Heart left ventricle (tissue), 13 donors: ENCODE measurements around the gene EXOSC5.

Source experiments
- CTCF ChIP-seq, 12 donors: fragments of 200-600 bp; sonication (generic) in 4 of 12; IDR thresholded peaks; one replicate each; pipeline versions ENCODE4 v1.5.0 to v1.8.0; 2018 to 2022; ENCODE audit warnings: antibody characterized with exemption in 12 of 12, mild to moderate bottlenecking in 5 of 12
- POLR2A ChIP-seq, 2 donors: fragments of 450-650 bp; IDR thresholded peaks; one replicate each; pipeline ENCODE4 v1.6.1; 2017; ENCODE audit warnings: antibody characterized with exemption in 2 of 2, mild to moderate bottlenecking in 2 of 2, moderate library complexity in 2 of 2
- donor health status: ischemic (EF 13 %, LVEDD 7.1; RV severe dilation, severe dysfunction).
- donor health status: DM: no; HTN: yes; CAD: no.
- donor health status: DM: no; HTN: no; CAD: no.
- donor health status: ischemic (EF 25% LVEDD 6.9; RV normal size, moderate dysfunction).
- donor health status: ischemic (EF 25% LVEDD 5.7; RV mildly dilated, moderate dysfunction).
- donor health status: ischemic (EF 35%, LVEDD 5.7; RV mildly dilated, moderate dysfunction).
- donor health status: nonischemic (EF 11% LVEDD 7.7; RV severe dilation, severe dysfunction).
- donor health status: DM: yes; HTN: yes; CAD: no.
- donor health status: PGD.
- donor health status: ischemic (EF 29% LVEDD 5.4; RV normal size, mild dysfunction).
- donor health status: nonischemic (EF 23%, LVEDD 6.1; RV moderate dilation, normal function).

- TF ChIP-seq POLR2A (IDR thresholded peaks at IDR 0.05) (no peak), CTCF (IDR thresholded peaks at IDR 0.05) (no peak)
Observed at GRCh38 chr19:41424335-41425173, 27.4 kb upstream of the EXOSC5 start.
